ENCODE measurements around the gene OCRL.

DNA sequence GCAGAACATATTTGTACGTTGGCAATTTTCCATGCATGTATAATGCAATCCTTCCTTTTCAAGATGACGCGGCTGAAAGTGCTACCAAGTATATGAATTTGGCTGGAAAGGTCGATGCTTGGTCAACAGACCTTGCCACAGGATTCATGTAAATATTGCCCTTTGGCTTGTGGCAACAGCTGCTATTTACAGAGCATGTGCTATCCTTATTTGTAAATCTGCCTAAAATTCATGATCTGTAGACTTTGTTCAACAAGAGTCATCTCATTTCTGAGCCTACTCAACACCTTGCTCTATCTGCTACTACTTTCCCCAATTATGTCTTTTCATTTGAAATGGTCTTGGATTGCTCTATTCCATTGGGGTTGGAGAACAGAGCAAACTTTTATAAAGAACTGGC is 14.9 kb upstream of the OCRL start:
- TF ChIP-seq, protein P1, sequence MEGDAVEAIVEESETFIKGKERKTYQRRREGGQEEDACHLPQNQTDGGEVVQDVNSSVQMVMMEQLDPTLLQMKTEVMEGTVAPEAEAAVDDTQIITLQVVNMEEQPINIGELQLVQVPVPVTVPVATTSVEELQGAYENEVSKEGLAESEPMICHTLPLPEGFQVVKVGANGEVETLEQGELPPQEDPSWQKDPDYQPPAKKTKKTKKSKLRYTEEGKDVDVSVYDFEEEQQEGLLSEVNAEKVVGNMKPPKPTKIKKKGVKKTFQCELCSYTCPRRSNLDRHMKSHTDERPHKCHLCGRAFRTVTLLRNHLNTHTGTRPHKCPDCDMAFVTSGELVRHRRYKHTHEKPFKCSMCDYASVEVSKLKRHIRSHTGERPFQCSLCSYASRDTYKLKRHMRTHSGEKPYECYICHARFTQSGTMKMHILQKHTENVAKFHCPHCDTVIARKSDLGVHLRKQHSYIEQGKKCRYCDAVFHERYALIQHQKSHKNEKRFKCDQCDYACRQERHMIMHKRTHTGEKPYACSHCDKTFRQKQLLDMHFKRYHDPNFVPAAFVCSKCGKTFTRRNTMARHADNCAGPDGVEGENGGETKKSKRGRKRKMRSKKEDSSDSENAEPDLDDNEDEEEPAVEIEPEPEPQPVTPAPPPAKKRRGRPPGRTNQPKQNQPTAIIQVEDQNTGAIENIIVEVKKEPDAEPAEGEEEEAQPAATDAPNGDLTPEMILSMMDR (conservative IDR thresholded peaks at IDR 0.05; ENCODE audit: low read depth, low read length), result no peak
- no peak for TF ChIP-seq EZH2phosphoT487 (IDR thresholded peaks at IDR 0.05; ENCODE audit: borderline replicate concordance, low read length)
